Islet of Langerhans (tissue), 1 donor: ENCODE results near the gene U2SURP.
"Not testable (repeated sequence)": the region's sequence is repeated elsewhere in the genome, so short reads cannot be mapped to it uniquely, and the experiment has no call there.

Source experiments
- FAIRE-seq: peaks from one replicate; lab custom pipeline; 2011; peaks lifted over from hg19 to GRCh38; lab: Jason Lieb, UNC

U2SURP gene

DNA sequence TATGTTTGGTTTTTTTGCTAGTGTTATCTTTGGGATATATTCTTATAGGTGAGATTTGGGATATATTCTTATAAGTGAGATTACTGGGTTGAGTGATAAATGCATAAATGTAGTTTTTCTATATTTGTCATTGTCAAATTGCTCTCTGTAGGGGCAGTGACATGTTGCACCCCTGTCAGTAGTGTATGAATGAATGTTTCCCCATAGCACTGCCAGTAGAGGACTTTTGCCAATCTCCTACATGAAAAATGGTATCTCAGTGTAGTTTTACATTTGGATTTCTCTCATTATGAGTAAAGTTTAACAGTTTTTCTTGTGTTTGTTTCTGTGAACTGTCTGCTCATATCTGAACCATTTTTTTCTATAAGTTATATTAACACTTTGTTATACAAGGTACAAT is 13.6 kb downstream of the U2SURP start:
- no peak for FAIRE-seq

DNA sequence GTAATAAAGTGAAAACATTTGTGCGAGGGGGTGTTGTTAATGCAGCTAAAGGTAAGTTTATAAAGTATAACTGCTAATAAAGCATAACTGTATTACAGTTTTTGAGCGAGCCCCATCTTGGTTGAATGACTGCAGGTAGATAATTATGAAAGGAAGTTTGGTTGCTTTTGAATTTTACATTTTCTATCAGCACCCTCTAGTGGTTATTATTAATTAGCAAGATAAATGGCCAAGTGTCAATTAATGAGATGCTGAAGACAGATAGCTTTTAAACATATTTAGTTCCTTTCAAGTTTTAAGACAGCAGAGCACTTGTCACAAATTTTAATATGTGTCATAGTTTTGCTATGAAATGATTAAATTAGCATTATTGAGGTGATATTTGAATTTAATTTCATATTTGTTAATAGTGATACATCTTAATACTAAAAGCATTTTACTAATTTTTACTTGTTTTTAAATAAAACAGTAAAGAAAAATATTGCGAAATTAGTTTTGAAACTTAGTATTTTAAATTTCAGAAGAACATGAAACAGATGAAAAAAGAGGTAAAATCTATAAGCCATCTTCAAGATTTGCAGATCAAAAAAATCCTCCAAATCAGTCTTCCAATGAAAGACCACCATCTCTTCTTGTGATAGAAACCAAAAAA is 15.1 kb downstream of the U2SURP start:
- peak; percentile 98 for FAIRE-seq

DNA sequence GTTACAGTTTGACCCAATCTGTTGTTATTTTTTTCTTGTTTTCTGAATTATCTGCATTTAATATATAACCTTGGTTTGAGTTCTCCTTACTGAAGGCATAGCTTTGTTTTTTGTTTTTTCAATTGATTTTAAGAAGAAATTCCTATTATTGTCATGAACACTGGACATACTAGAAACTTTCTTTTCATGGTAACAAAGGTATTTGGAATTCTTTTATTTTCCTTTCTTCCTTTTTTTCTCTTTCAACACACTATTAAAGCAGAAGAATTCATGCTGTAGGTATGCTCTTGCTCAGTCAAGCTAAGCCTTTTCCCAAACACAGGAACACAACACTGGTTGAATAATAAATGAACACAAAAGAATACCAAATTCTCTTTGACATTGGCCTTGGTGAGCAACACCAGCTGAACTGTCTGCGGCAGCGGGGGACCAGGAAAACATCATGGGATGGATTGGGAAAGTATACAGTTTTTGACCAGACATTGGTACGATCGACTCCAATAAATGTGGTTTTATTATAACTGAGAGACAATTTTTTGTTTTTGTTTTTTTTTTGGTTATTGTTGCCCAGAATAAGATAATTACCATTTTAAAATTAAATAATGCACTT is 23.1 kb downstream of the U2SURP start:
- peak; percentile 36 for FAIRE-seq

DNA sequence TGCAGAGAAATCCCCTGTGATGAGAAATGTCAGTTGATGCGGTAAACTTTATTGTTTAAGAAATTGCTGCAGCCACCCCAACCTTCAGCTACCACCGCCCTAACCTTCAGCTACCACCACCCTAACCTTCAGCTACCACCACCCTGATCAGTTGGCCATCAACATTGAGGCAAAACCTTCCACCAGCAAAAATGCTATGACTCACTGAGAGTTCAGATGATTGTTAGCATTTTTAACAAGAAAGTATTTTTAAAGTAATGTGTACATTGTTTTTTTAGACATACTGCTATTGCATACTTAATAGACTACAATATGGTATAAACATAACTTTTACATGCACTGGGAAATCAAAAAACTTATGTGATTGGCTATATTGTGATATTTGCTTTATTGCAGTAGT is 30.0 kb downstream of the U2SURP start:
- FAIRE-seq: no peak

DNA sequence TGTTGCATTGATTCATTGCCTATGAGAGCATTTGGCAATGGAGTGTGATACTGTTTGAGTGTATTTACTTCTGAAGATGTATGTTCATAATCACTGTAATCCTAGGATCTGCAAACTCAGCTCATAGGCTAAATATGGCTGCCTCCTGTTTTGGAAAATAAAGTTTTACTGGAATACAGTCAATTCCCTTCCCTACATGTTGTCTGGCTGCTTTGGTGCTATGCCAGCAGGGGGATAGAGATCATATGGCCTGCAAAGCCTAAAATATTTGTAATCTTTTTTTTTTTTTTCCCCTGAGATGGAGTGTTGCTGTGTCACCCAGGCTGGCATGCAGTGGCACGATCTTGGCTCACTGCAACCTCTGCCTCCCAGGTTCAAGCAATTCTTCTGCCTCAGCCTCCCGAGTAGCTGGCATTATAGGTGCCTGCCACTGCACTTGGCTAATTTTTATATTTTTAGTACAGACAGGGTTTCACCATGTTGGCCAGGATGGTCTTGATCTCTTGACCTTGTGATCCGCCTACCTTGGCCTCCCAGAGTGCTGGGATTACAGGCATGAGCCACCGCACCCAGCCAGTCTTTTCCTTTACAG is 30.5 kb downstream of the U2SURP start:
- FAIRE-seq: not testable (repeated sequence)

GRCh38 chr3:143035466-143036211 is 34.3 kb downstream of the U2SURP start:
- FAIRE-seq: no peak

DNA sequence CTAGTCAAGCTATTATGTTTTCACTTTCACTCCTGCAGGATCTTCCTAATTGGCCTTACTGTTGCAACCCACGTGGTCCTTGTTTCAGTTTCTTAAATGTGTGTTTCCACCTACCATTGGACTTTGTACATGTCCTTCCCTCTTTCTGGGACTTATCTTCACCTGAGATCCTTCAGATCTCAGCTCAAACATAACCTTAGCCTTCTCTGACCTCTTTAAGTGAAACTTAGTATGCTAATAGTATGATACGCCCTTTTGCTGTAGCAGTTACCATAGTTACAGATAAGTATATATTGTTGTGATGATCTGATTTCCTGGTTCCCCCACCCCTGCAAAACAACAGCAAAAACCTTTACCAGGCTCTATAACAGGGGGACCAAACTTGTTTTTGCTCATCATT is 35.2 kb downstream of the U2SURP start:
- no peak for FAIRE-seq

DNA sequence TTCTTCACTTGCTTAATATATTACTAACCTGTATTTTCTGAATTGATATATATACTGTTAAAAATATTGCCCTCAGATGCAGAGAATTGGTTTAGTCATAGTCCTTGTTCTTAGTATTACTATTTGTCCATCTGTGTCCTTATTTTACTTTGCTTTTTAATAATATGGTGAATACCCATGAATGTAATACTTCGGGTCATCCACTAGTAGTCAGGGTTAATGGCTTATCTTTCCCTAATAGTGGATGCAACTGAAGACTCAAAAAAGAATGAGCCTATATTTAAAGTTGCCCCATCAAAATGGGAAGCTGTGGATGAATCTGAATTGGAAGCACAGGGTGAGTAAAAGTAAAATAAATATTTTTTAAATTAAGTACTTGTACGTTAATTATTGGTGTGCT is 36.5 kb downstream of the U2SURP start:
- no peak for FAIRE-seq

DNA sequence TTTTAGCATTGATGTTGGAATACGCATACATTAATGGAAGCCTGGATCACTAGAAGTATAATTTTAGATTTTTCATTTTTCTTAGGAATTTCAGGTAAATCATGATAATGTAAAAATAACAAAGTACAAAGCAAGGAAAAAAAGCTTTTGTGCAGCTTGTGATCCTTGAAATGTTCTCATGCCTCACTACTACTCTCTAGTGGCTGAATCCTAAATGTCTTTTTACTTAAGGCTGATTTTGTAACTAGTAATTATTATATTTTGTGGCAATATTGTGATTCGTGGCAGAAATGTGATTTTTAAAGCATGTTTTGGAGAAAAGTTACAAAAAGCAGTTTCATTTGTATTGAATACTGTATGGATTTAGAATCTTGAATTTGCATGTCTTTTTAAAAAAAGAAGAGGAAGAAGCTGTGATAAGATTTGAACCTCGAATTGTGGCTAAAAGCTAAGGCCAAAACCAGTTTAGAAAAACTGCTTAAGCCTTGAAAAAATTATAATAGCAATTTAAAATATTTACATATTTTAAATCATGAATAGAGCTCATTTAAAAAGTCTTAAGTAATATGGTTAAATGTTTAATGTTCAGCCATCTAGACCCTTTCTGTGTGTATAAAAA is 39.0 kb downstream of the U2SURP start:
- no peak for FAIRE-seq

GRCh38 chr3:143041903-143042302 is 40.5 kb downstream of the U2SURP start:
- FAIRE-seq: no peak

- FAIRE-seq: no peak
Measured at GRCh38 chr3:143045639-143046038, 44.3 kb downstream of the U2SURP start.

DNA sequence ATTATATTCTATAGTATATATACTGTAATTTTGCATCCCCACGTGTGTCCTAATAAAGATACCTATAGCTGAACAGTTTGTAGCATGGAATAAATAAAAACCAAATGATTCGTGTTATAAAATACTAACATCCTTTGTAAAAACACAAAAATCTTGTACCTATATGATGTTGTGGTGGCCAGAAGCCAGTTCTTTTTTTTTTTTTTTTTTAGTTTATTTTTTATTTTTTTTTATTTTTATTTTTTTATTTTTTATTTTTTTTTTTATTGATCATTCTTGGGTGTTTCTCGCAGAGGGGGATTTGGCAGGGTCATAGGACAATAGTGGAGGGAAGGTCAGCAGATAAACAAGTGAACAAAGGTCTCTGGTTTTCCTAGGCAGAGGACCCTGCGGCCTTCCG is 44.7 kb downstream of the U2SURP start:
- FAIRE-seq: not testable (repeated sequence)

DNA sequence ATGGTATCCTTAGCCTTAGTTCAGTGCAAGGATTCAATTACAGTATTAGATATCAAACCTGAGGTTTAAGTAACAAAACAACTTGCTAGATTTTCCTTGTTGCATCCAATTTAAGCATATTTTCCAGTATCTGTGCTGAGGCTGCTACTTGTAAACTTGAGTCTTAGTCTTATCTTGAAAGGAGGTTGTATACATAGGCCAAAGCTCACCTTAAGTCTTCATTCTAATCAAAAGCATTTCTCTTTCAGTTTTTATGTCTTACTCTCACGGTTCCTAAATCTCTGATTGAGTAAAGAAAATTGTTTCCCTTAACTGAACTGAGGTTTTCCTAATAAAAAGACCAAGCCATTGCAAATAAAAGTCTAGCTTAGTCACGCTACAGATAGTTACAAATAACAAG is 52.6 kb downstream of the U2SURP start:
- FAIRE-seq: no peak

- no peak for FAIRE-seq
Measured at GRCh38 chr3:143056372-143056771, 55.0 kb downstream of the U2SURP start.

DNA sequence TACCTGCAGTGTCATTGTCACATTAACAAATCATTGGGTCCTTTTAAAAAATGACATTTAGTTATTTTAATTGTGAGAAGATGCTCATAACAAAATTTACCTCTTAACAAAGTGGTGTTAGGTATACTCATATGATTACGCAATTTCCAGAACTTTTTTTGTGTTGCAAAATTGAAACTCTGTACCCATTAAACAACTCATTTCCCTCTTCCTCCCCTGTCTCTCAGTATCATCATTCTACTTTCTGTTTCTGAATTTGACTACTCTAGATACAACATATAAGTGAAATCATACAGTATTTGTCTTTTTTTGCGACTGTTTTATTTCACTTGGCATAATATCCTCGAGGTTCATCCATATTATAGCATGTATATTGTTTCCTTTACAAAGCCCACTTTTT is 59.5 kb downstream of the U2SURP start:
- no peak for FAIRE-seq

- FAIRE-seq: no peak
Measured at GRCh38 chr3:143063018-143063417, 61.6 kb downstream of the U2SURP start.

GRCh38 chr3:143064777-143065176 is 63.4 kb downstream of the U2SURP start:
- FAIRE-seq: no peak

GRCh38 chr3:143065364-143065763 is 64.0 kb downstream of the U2SURP start:
- no peak for FAIRE-seq

- no peak for FAIRE-seq
Measured at GRCh38 chr3:143066033-143066432, 64.7 kb downstream of the U2SURP start.

- FAIRE-seq: no peak
Measured at GRCh38 chr3:143067201-143067600, 65.8 kb downstream of the U2SURP start.

DNA sequence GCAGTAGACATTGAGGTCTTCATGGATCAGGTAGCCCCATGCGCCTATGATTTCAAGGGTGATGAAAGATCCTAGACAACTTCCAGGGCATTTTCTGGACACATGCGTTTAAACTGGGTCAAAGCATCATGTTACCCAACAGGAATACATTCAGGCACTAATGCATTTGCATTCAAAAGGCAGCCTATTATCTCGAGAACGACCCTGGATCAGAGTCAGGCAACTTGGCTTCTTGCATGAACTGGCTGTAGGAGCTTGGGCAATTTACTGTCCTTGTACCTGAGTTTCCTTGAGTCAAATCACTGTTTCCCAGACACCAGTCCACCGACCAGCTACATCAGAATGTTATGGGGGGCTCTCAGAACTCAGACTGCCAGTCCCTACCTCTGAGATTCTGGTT is 66.7 kb downstream of the U2SURP start:
- FAIRE-seq: no peak

DNA sequence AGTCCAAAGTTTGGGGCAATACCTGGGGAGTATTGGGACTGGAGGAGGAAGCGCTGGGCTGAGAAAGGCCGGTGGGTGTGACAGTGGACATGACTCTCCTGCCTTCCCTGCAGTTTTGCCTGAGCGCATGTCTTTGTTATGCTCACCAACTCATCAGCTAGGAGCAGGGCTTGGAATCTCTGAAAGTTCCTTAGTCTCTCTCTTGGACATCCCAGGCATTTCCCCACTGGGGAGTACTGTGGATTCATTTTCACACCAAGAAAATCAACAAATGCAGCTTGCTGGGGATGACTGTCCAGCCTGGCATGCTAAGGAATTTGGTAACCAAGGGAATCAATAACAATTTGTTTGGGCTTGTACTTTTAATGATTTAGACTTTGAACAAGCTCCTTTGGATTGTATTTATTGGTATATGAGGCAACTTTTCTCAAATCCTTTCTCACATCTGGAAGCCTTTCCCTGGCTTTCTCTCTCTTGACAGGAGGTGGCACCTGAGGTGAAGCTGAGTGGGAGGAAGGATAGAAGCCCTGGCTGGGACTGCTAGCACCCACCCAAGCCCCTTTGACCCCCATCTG is 69.7 kb downstream of the U2SURP start:
- FAIRE-seq: no peak
